Skin epidermis (tissue), 12 donors: Measurements from ENCODE around the gene PSMD11.

Experiments
- H3K27ac ChIP-seq, 21 experiments: fragments of 200-600 bp; sonication (generic) in 11 of 21; one replicate each; pipeline ENCODE4 v1.5.0; 2020; ENCODE audit warnings: mild to moderate bottlenecking in 3 of 21, inconsistent platforms in 2 of 21, moderate library complexity in 2 of 21
- H3K4me3 ChIP-seq, 7 experiments: fragments of 200-600 bp; sonication (generic) in 2 of 7; one replicate each; pipeline ENCODE4 v1.5.0; 2020; ENCODE audit warnings: inconsistent platforms in 2 of 7, mild to moderate bottlenecking in 2 of 7, moderate library complexity in 1 of 7

Gene PSMD11

DNA sequence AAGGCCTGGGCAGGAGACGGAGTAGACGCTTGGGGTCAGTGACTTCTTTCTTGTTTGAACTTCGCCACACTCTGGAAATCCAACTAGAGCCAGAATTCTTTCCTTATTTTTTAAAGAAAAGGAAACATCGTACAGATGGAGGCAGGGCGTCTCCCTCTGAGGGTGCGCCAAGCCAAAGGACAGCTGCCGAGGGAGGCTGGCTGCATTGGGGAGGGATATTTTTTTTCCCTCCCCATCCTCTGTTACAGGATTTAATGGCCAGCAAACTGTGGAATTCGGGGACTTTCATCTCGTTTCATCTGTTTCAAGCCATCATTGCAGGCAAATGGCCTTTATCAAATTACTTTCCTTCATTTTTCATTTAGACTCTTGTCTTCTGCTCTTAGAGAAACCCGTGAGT is 58.4 kb downstream of the PSMD11 start:
- H3K27ac ChIP-seq, result peak overlapping the region in 15 of 21 experiments; percentile 18 to 93 (median 81)
- H3K4me3 ChIP-seq, result no peak overlapping the region

GRCh38 chr17:32503251-32504165 is 59.2 kb downstream of the PSMD11 start:
- Histone ChIP-seq H3K27ac (peak overlapping the region in 18 of 21 experiments; percentile 10 to 93 (median 78)), H3K4me3 (no peak overlapping the region)

DNA sequence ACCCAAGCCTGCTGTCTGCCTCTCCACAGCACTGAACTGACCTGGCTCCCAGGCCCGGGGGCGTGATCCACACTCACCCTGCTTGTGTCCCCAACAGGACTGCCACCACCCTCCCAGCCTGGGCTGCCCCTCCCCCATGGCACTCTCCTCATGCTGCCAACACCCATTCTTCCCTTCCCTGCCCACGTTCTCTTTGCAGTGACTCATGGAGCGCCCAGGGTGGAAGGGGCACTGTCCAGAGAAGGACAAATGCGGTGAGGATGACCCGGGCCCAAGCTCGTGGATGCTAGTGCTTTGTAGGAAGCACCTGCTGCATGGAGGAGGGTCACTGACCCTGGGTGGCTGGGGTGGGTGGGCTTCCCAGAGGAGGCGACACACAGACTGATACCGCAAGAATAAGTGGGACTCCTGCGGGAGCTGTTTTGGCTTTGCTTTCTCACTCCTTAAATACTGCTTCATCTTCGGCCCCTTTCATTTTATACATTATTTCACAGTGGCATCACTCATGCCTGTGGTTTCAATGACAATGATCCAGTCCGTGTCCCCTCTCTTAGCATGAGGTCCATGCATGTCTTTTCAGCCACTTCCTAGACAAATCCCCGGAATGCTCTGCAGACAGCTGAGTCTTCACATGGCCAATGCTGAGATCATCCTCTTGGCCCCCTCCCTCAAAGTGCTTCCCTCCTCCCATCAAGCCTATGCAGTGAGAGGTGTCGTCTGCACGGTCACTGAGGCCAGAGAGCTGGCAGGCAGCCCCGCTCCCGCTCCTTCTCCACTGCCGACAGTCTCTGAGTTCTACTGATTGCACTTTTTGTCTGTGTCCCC is 60.1 kb downstream of the PSMD11 start:
- peak overlapping the region in 18 of 21 experiments; percentile 10 to 93 (median 76) for H3K27ac ChIP-seq
- no peak overlapping the region for H3K4me3 ChIP-seq

GRCh38 chr17:32508926-32509325 is 64.6 kb downstream of the PSMD11 start:
- Histone ChIP-seq H3K27ac (no peak overlapping the region), H3K4me3 (no peak overlapping the region)

DNA sequence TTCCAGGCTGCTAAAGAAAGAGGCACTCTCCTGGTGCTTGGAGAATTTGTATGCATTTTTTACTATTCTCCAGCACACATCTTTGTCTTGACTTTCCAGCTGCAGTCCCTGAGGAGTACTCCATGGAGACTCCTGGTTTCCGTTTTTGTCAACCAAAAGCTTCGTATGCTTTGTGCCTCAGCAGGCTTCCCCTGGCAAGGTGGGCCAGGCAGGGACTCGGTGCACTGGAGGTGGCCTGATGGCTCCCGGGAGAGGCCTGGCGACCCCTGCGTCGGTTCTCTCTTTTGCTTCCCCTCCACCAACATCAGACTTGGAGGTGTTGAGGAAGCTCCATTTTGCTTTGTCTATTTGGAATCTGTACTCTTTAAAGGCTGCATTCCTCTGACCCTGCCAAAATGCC is 66.2 kb downstream of the PSMD11 start:
- H3K4me3 ChIP-seq, result no peak overlapping the region
- no peak overlapping the region for H3K27ac ChIP-seq

GRCh38 chr17:32512328-32512727 is 68.0 kb downstream of the PSMD11 start:
- Histone ChIP-seq H3K27ac (no peak overlapping the region), H3K4me3 (no peak overlapping the region)

DNA sequence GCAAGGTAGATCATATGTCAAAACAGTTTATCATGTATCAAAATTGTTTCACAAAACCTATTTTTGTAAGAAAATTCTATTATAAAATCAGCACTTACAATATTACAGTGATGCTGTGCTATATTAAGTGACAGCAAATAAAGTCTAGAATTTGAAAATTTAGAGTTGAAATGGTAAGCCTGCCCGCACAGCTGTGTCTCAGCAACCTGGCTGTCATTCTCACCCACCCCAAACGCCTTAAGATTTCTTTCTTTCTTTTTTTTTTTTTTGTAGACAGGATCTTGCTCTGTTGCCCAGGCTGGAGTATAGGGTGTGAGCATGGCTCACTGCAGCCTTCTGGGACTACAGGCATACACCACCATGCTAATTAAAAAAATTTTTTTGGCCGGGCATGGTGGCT is 69.3 kb downstream of the PSMD11 start:
- H3K27ac ChIP-seq, result no peak overlapping the region

DNA sequence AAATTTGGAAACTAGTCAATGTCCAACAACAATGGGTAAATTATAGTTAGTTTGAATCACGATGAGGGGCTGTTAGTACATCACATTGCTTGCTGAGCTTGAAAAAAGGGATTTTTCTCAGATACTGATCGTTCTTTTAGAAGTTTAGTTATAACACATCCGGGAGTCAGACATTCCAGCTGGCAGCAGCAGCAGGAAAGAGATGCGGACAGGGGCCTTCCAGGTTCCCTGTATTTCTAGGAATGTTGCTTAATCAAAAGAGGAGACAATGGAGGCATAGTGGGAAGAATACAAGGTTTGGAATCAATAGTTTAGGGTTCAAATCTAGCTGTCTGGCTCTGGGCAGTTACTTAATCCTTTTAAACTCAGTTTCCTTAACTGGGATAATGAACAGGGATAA is 70.3 kb downstream of the PSMD11 start:
- Histone ChIP-seq H3K27ac (no peak overlapping the region), H3K4me3 (no peak overlapping the region)

More for the DNA sequence above, 69.3 kb downstream of the PSMD11 start:
- H3K4me3 ChIP-seq, result no peak overlapping the region

DNA sequence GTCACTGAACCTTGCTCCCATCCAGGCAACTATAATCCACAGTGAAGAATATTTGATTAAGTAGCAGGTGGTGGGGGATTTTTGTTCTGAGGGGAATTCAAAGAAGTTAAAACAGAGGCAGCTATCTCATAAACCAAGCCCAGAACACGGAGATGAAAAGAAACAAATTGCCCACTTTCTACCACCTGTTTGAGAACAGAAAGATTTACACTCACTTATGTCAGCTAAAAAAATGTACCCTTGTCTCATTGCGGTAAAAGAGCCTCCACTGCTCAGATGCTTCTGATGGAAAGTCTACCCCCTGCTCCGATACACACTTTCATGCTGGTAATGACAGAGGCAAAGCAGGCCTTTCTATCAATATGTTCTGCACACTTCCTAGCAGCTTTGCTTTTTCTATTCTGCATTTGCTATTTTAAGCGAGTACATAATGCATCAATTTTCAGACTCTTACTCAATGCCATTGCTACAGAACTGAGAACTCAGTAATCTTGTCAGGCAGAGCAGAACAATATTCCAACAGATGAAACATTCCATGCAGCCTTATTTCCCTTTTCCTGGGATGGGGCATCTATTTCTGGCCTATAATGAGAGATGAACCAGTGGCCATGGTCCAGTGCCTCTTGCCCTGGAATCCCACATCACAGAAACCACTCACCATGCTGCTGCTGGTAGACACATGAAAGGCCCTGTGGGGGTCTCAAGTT is 71.5 kb downstream of the PSMD11 start:
- no peak overlapping the region for H3K4me3 ChIP-seq
- no peak overlapping the region for H3K27ac ChIP-seq

DNA sequence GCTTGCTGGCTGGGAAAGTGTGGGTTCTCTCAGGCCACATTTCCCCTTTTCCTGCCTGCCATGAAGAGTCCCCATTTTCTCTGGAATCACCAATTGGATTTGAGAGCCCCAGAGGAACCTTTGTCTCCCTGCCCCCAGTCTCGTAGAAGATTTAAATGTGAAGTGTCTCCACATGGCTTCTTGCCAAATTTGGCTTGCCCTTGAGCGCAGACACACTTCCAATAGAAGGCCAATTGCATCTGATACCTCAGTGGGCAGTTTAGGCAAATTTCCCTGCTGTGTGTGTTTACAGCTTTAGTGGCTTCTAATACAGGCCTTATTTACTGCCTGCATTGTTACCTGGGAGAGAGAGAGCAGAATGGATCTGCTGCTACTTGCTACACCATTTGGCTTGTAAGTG is 72.1 kb downstream of the PSMD11 start:
- H3K27ac ChIP-seq, result peak overlapping the region in 2 of 21 experiments; percentile 63
- no peak overlapping the region for H3K4me3 ChIP-seq

- Histone ChIP-seq H3K4me3 (no peak overlapping the region), H3K27ac (peak overlapping the region in 5 of 21 experiments; percentile 20 to 63 (median 26))
These were observed 72.8 kb downstream of the PSMD11 start for GRCh38 chr17:32516940-32517701.

DNA sequence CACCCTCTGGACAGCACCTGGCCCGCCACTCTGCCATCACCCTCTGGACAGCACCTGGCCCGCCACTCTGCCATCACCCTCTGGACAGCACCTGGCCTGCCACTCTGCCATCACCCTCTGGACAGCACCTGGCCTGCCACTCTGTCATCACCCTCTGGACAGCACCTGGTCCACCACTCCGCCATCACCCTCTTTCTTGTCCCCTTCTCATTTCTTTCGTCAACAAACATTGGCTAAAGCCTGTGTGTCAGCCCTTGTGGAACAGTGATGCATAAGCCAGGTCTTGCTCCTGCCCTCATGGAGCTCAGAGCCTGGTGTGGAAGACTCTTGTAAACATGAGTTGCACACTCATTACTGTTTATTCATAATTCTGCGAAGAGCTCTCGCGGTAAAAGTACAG is 73.7 kb downstream of the PSMD11 start:
- Histone ChIP-seq H3K4me3 (no peak overlapping the region), H3K27ac (peak overlapping the region in 1 of 21 experiments; percentile 1)

- peak overlapping the region in 17 of 21 experiments; percentile 1 to 92 (median 68) for H3K27ac ChIP-seq
- H3K4me3 ChIP-seq, result peak overlapping the region; percentile 25 to 50 (median 39)
These were observed 74.4 kb downstream of the PSMD11 start for GRCh38 chr17:32518646-32519227.

GRCh38 chr17:32519228-32520103 is 75.2 kb downstream of the PSMD11 start:
- Histone ChIP-seq H3K4me3 (peak overlapping the region; percentile 25 to 50 (median 39)), H3K27ac (peak overlapping the region in 18 of 21 experiments; percentile 8 to 92 (median 67))

DNA sequence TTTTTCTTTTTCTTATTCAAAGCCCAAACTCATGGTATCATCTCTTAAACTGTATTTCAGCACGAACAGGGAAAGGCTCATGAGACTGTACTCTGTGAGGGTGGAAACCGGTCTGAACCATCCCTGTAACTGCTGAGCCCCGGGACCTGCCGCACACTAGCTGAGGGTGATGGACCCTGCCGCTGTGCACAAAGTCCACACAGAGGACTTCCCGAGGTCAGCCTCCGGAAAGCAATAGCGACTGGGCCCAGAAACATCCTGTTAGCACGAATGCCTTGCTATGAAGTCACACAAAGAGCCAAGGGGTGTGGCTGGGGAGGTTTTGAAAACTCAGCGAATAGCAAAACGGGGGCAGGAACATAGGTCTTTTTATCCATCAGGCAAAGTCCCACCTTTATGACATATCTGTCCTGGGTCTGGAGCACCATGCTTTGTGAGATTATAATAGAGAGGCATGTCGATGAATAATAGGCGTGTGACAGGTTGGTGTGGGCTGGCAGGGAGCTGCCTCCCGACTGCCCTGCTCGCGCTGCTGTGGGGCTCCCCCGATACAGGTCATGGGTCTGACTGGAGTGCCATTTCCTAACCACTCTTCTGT is 75.9 kb downstream of the PSMD11 start:
- Histone ChIP-seq H3K27ac (peak overlapping the region in 17 of 21 experiments; percentile 4 to 92 (median 68)), H3K4me3 (peak overlapping the region in 1 of 7 experiments; percentile 50)

- Histone ChIP-seq H3K27ac (peak overlapping the region in 7 of 21 experiments; percentile 28 to 92 (median 80)), H3K4me3 (no peak overlapping the region)
These were observed 76.6 kb downstream of the PSMD11 start for GRCh38 chr17:32520737-32521404.
